ENCODE results near the gene STOML3. TPM values are rescaled to one million over a fixed set of nuclear protein-coding genes. Genes with fewer than 3 reads are reported as not detected.

Gene STOML3
- total RNA-seq, 1 donor from 2014 or later = not detected

- Mint-ChIP-seq H3K27me3 (ENCODE audit: low read depth, unreplicated experiment) (no peaks in the 10 kb centered on the region), H3K9me3 (ENCODE audit: unreplicated experiment) (peaks cover 3% of the 10 kb centered on the region), H3K4me1 (ENCODE audit: low read depth, unreplicated experiment) (peaks cover 2% of the 10 kb centered on the region), H3K27ac (ENCODE audit: unreplicated experiment) (no peak overlapping the region), H3K4me3 (ENCODE audit: unreplicated experiment) (no peak overlapping the region), H3K36me3 (ENCODE audit: low read depth, unreplicated experiment) (no peaks in the 10 kb centered on the region)
- Histone ChIP-seq H3K9me3 (ENCODE audit: insufficient read depth, low read depth, low read length) (no peaks in the 10 kb centered on the region), H3K27me3 (ENCODE audit: insufficient read depth, low read length) (no peaks in the 10 kb centered on the region), H4K20me1 (ENCODE audit: insufficient read depth, low read length) (no peaks in the 10 kb centered on the region), H3K4me2 (ENCODE audit: low read length) (no peak overlapping the region), H2AFZ (ENCODE audit: low read depth, low read length) (no peak overlapping the region), H3K79me2 (ENCODE audit: insufficient read depth, low read length) (no peaks in the 10 kb centered on the region), H3K9ac (ENCODE audit: low read length) (no peak overlapping the region), H3K4me1 (ENCODE audit: insufficient read depth, low read length) (no peaks in the 10 kb centered on the region), H3K36me3 (ENCODE audit: insufficient read depth, low read length) (no peaks in the 10 kb centered on the region), H3K27ac (ENCODE audit: low read depth, low read length) (no peak overlapping the region), H3K4me3 (ENCODE audit: insufficient read depth, low read depth, low read length) (no peak overlapping the region)
- no peak for TF ChIP-seq EZH2 (IDR thresholded peaks at IDR 0.05; ENCODE audit: insufficient read depth, low read length)
- no peak for TF ChIP-seq CTCF (IDR thresholded peaks at IDR 0.05; ENCODE audit: insufficient read depth, low read depth, low read length)
- DNase-seq (ENCODE audit: low read depth) (no peak), FAIRE-seq (no peak)
These were observed 35.8 kb downstream of the STOML3 start for GRCh38 chr13:38954844-38955243.

GRCh38 chr13:38954291-38954690 is 36.3 kb downstream of the STOML3 start:
- Mint-ChIP-seq H3K27ac (ENCODE audit: unreplicated experiment) (no peak overlapping the region), H3K4me1 (ENCODE audit: low read depth, unreplicated experiment) (peaks cover 2% of the 10 kb centered on the region), H3K36me3 (ENCODE audit: low read depth, unreplicated experiment) (no peaks in the 10 kb centered on the region), H3K27me3 (ENCODE audit: low read depth, unreplicated experiment) (no peaks in the 10 kb centered on the region), H3K9me3 (ENCODE audit: unreplicated experiment) (peaks cover 3% of the 10 kb centered on the region), H3K4me3 (ENCODE audit: unreplicated experiment) (no peak overlapping the region)
- TF ChIP-seq CTCF (IDR thresholded peaks at IDR 0.05; ENCODE audit: insufficient read depth, low read depth, low read length) (no peak), EZH2 (IDR thresholded peaks at IDR 0.05; ENCODE audit: insufficient read depth, low read length) (no peak)
- no peaks in the 10 kb centered on the region for H3K9me3 ChIP-seq (ENCODE audit: insufficient read depth, low read depth, low read length)
- no peak overlapping the region for H2AFZ ChIP-seq (ENCODE audit: low read depth, low read length)
- H3K4me3 ChIP-seq (ENCODE audit: insufficient read depth, low read depth, low read length) = no peak overlapping the region
- no peaks in the 10 kb centered on the region for H4K20me1 ChIP-seq (ENCODE audit: insufficient read depth, low read length)
- H3K4me2 ChIP-seq (ENCODE audit: low read length) = no peak overlapping the region
- H3K36me3 ChIP-seq (ENCODE audit: insufficient read depth, low read length) = no peaks in the 10 kb centered on the region
- H3K27ac ChIP-seq (ENCODE audit: low read depth, low read length) = no peak overlapping the region
- H3K4me1 ChIP-seq (ENCODE audit: insufficient read depth, low read length) = no peaks in the 10 kb centered on the region
- DNase-seq (ENCODE audit: low read depth) (no peak), FAIRE-seq (no peak)
- H3K27me3 ChIP-seq (ENCODE audit: insufficient read depth, low read length) = no peaks in the 10 kb centered on the region
- no peaks in the 10 kb centered on the region for H3K79me2 ChIP-seq (ENCODE audit: insufficient read depth, low read length)
- H3K9ac ChIP-seq (ENCODE audit: low read length) = no peak overlapping the region

- no peaks in the 10 kb centered on the region for H3K27me3 ChIP-seq (ENCODE audit: insufficient read depth, low read length)
- H3K27ac Mint-ChIP-seq (ENCODE audit: unreplicated experiment) = no peak overlapping the region
- H3K4me3 Mint-ChIP-seq (ENCODE audit: unreplicated experiment) = no peak overlapping the region
- H3K4me1 ChIP-seq (ENCODE audit: insufficient read depth, low read length) = no peaks in the 10 kb centered on the region
- no peaks in the 10 kb centered on the region for H3K9me3 Mint-ChIP-seq (ENCODE audit: unreplicated experiment)
- H3K36me3 ChIP-seq (ENCODE audit: insufficient read depth, low read length) = no peaks in the 10 kb centered on the region
- no peaks in the 10 kb centered on the region for H3K27me3 Mint-ChIP-seq (ENCODE audit: low read depth, unreplicated experiment)
- H4K20me1 ChIP-seq (ENCODE audit: insufficient read depth, low read length) = no peaks in the 10 kb centered on the region
- H3K4me3 ChIP-seq (ENCODE audit: insufficient read depth, low read depth, low read length) = no peak overlapping the region
- DNase-seq (ENCODE audit: low read depth) (no peak), FAIRE-seq (no peak)
- H3K27ac ChIP-seq (ENCODE audit: low read depth, low read length) = no peak overlapping the region
- no peaks in the 10 kb centered on the region for H3K36me3 Mint-ChIP-seq (ENCODE audit: low read depth, unreplicated experiment)
- TF ChIP-seq CTCF (IDR thresholded peaks at IDR 0.05; ENCODE audit: insufficient read depth, low read depth, low read length) (no peak), EZH2 (IDR thresholded peaks at IDR 0.05; ENCODE audit: insufficient read depth, low read length) (no peak)
- H3K4me2 ChIP-seq (ENCODE audit: low read length) = no peak overlapping the region
- H3K79me2 ChIP-seq (ENCODE audit: insufficient read depth, low read length) = no peaks in the 10 kb centered on the region
- H2AFZ ChIP-seq (ENCODE audit: low read depth, low read length) = no peak overlapping the region
- H3K4me1 Mint-ChIP-seq (ENCODE audit: low read depth, unreplicated experiment) = peaks cover 3% of the 10 kb centered on the region
- H3K9ac ChIP-seq (ENCODE audit: low read length) = no peak overlapping the region
- no peaks in the 10 kb centered on the region for H3K9me3 ChIP-seq (ENCODE audit: insufficient read depth, low read depth, low read length)
These were observed 37.8 kb downstream of the STOML3 start for GRCh38 chr13:38952827-38953226.
